Fibroblast of lung (primary cell): ENCODE data around the gene TSHZ2. TPM values are rescaled to one million over a fixed set of nuclear protein-coding genes. Genes with fewer than 3 reads are reported as not detected.

Experiments used
- DNase-seq, 2 donors: peaks; one replicate each; pipeline versions ENCODE4 v3.0.0 to v3.0.0-alpha.2; 2010; ENCODE audit warnings: low read depth in 2 of 2
- H2AFZ ChIP-seq: 2 replicates; pipeline ENCODE4 v1.5.1; 2012; ENCODE audit warnings: low read length, control low read depth, inconsistent platforms
- H3K27ac ChIP-seq: 2 replicates; pipeline ENCODE4 v1.5.1; 2011; ENCODE audit warnings: low read length, control low read depth; ENCODE audit not compliant: insufficient read depth
- H3K27me3 ChIP-seq: 2 replicates; pipeline ENCODE4 v1.5.1; 2011; ENCODE audit warnings: mild to moderate bottlenecking, low read length; ENCODE audit not compliant: control insufficient read depth, insufficient read depth
- H3K36me3 ChIP-seq: 2 replicates; pipeline ENCODE4 v1.5.1; 2011; ENCODE audit warnings: low read length; ENCODE audit not compliant: control insufficient read depth, insufficient read depth
- H3K4me1 ChIP-seq: 2 replicates; pipeline ENCODE4 v1.5.1; 2011; ENCODE audit warnings: low read length; ENCODE audit not compliant: control insufficient read depth, insufficient read depth; ENCODE audit errors: extremely low read depth
- H3K4me2 ChIP-seq: 2 replicates; pipeline ENCODE4 v1.5.1; 2011; ENCODE audit warnings: low read length, control low read depth; ENCODE audit not compliant: insufficient read depth; ENCODE audit errors: extremely low read depth
- H3K4me3 ChIP-seq, 4 experiments: fragments of 200-600 bp in 1 of 4; sonication (generic) in 1 of 4; replicated peaks in 1 of 4; 2 replicates each; pipeline ENCODE4 v1.5.1; 2011 to 2016; ENCODE audit warnings: low read length in 4 of 4, low read depth in 3 of 4, mild to moderate bottlenecking in 3 of 4, control low read depth in 2 of 4, inconsistent platforms in 1 of 4, mixed read lengths in 1 of 4; ENCODE audit not compliant: insufficient read depth in 1 of 4; ENCODE audit errors: control extremely low read depth in 1 of 4
- H3K79me2 ChIP-seq: 2 replicates; pipeline ENCODE4 v1.5.1; 2012; ENCODE audit warnings: mild to moderate bottlenecking, low read length, inconsistent platforms; ENCODE audit not compliant: control insufficient read depth, insufficient read depth
- H3K9ac ChIP-seq: 2 replicates; pipeline ENCODE4 v1.5.1; 2011; ENCODE audit warnings: mild to moderate bottlenecking, low read length, control low read depth; ENCODE audit not compliant: insufficient read depth
- H3K9me3 ChIP-seq: 2 replicates; pipeline ENCODE4 v1.5.1; 2012; ENCODE audit warnings: low read depth, low read length; ENCODE audit not compliant: control insufficient read depth, insufficient read depth
- H4K20me1 ChIP-seq: 2 replicates; pipeline ENCODE4 v1.5.1; 2011; ENCODE audit warnings: low read length; ENCODE audit not compliant: control insufficient read depth, insufficient read depth; ENCODE audit errors: extremely low read depth
- CTCF ChIP-seq, 2 donors: IDR thresholded peaks in 1 of 2; conservative IDR thresholded peaks in 1 of 2; 1 replicate in 1 of 2; 2 replicates in 1 of 2; pipeline ENCODE4 v1.5.1; 2011 to 2012; ENCODE audit warnings: low read length in 2 of 2, control low read depth in 1 of 2, inconsistent platforms in 1 of 2, low read depth in 1 of 2, mild to moderate bottlenecking in 1 of 2
- EZH2 ChIP-seq: IDR thresholded peaks from 2 replicates; pipeline ENCODE4 v1.5.1; 2012; ENCODE audit warnings: low read length, control low read depth, mild to moderate bottlenecking; ENCODE audit errors: missing control alignments
- polyA plus RNA-seq, 2 donors: library from polyadenylated mRNA; depleted of rRNA in 1 of 2; stranded (reverse) in 1 of 2; unstranded in 1 of 2; fragments of >200 nt; gene quantifications; 2 replicates each; pipeline ENCODE4 v1.2.1, GENCODE V29; 2011 to 2012; ENCODE audit warnings: missing spikeins in 1 of 2
- total RNA-seq: library from RNA; depleted of rRNA; stranded (reverse); fragments of >200 nt; gene quantifications from 2 replicates; pipeline ENCODE4 v1.2.1, GENCODE V29; 2014

Gene TSHZ2
- total and polyA plus RNA-seq, 2 donors (not counting 1 experiment from before 2014, with no cell fraction given): 0.15 to 2.6 TPM

- Histone ChIP-seq H3K27me3 (no peaks in the 10 kb centered on the region), H3K36me3 (no peaks in the 10 kb centered on the region), H3K4me3 (no peak overlapping the region), H3K27ac (no peak overlapping the region), H3K9me3 (no peaks in the 10 kb centered on the region), H3K79me2 (no peaks in the 10 kb centered on the region), H3K4me2 (no peak overlapping the region), H3K9ac (no peak overlapping the region), H2AFZ (no peak overlapping the region), H3K4me1 (no peaks in the 10 kb centered on the region), H4K20me1 (no peaks in the 10 kb centered on the region)
- TF ChIP-seq CTCF (conservative IDR thresholded peaks at IDR 0.05 in 1 of 2, IDR thresholded peaks at IDR 0.05 in 1 of 2; ENCODE audit: low read depth in 1 of 2, low read length in 2 of 2) (no peak), EZH2 (no peak)
- no peak for DNase-seq
Measured at GRCh38 chr20:53265304-53265875, 293.2 kb downstream of the TSHZ2 start.

GRCh38 chr20:53269380-53269779 is 297.2 kb downstream of the TSHZ2 start:
- Histone ChIP-seq H3K27me3 (no peaks in the 10 kb centered on the region), H3K9ac (no peak overlapping the region), H4K20me1 (no peaks in the 10 kb centered on the region), H3K4me1 (no peaks in the 10 kb centered on the region), H3K79me2 (no peaks in the 10 kb centered on the region), H2AFZ (no peak overlapping the region), H3K36me3 (no peaks in the 10 kb centered on the region), H3K4me2 (no peak overlapping the region), H3K4me3 (no peak overlapping the region), H3K27ac (no peak overlapping the region), H3K9me3 (no peaks in the 10 kb centered on the region)
- TF ChIP-seq CTCF (conservative IDR thresholded peaks at IDR 0.05 in 1 of 2, IDR thresholded peaks at IDR 0.05 in 1 of 2; ENCODE audit: low read depth in 1 of 2, low read length in 2 of 2) (no peak), EZH2 (no peak)
- no peak for DNase-seq

- DNase-seq: no peak
- Histone ChIP-seq H3K4me3 (no peak overlapping the region), H3K79me2 (no peaks in the 10 kb centered on the region), H3K27me3 (no peaks in the 10 kb centered on the region), H3K4me1 (no peaks in the 10 kb centered on the region), H4K20me1 (no peaks in the 10 kb centered on the region), H3K9ac (no peak overlapping the region), H3K9me3 (no peaks in the 10 kb centered on the region), H3K4me2 (no peak overlapping the region), H3K36me3 (no peaks in the 10 kb centered on the region), H3K27ac (no peak overlapping the region), H2AFZ (no peak overlapping the region)
- TF ChIP-seq EZH2 (no peak), CTCF (conservative IDR thresholded peaks at IDR 0.05 in 1 of 2, IDR thresholded peaks at IDR 0.05 in 1 of 2; ENCODE audit: low read depth in 1 of 2, low read length in 2 of 2) (no peak)
Measured at GRCh38 chr20:53270792-53271375, 298.7 kb downstream of the TSHZ2 start.
